ENCODE data around the gene VIPR2.

The VIPR2 gene

GRCh38 chr7:159075563-159076238, 69.0 kb downstream of the VIPR2 start:
- no peak for TF ChIP-seq CTCF (IDR thresholded peaks at IDR 0.05; ENCODE audit: low read depth, low read length)

GRCh38 chr7:159071260-159071659, 73.4 kb downstream of the VIPR2 start:
- Histone ChIP-seq H3K4me3 (ENCODE audit: low read depth, low read length) (no peak overlapping the region), H3K27ac (no peak overlapping the region), H3K27me3 (ENCODE audit: insufficient read depth, low read depth, severe bottlenecking) (no peaks in the 10 kb centered on the region), H3K36me3 (no peaks in the 10 kb centered on the region), H3K9me3 (ENCODE audit: severe bottlenecking) (no peaks in the 10 kb centered on the region)
- no peak for DNase-seq
- no peak for TF ChIP-seq CTCF (IDR thresholded peaks at IDR 0.05; ENCODE audit: low read depth, low read length)

More at GRCh38 chr7:159075563-159076238, 69.0 kb downstream of the VIPR2 start:
- no peaks in the 10 kb centered on the region for H3K27me3 ChIP-seq (ENCODE audit: insufficient read depth, low read depth, severe bottlenecking)
- no peak overlapping the region for H3K4me3 ChIP-seq (ENCODE audit: low read depth, low read length)
- no peak for DNase-seq
- H3K9me3 ChIP-seq (ENCODE audit: severe bottlenecking) = no peaks in the 10 kb centered on the region
- no peaks in the 10 kb centered on the region for H3K36me3 ChIP-seq
- no peak overlapping the region for H3K27ac ChIP-seq

GRCh38 chr7:159070431-159071148, 74.1 kb downstream of the VIPR2 start:
- H3K9me3 ChIP-seq (ENCODE audit: severe bottlenecking) = no peaks in the 10 kb centered on the region
- no peaks in the 10 kb centered on the region for H3K27me3 ChIP-seq (ENCODE audit: insufficient read depth, low read depth, severe bottlenecking)
- no peak for DNase-seq
- no peak overlapping the region for H3K4me3 ChIP-seq (ENCODE audit: low read depth, low read length)
- no peak overlapping the region for H3K27ac ChIP-seq
- no peak for TF ChIP-seq CTCF (IDR thresholded peaks at IDR 0.05; ENCODE audit: low read depth, low read length)
- H3K36me3 ChIP-seq = no peaks in the 10 kb centered on the region

DNA sequence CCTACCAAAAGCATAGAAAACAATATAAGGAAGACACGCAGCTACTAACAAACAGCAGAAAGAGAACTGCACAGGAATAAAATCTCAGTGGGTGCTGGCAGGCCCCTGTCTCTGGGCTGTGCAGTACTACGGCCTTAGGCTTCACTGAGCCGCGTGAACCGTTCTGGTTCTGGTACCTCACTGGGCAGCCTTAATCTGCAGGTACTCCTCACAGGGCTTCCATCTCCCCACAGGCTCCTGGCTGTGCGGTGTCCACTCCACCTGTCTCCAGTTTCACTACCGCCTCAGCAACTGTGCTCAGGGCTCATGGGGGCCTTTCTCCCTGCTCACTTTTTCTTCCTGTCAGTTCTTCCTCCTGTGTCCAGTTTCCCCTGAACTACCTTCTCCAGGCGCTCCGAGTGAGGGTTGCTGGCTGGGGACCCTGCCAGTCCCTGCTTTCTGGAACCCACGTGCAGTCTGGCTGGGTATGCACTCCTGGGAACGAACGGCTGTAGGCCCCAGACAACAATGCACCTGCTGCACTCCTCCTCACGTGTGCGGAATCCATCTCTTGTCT, 75.7 kb downstream of the VIPR2 start:
- no peaks in the 10 kb centered on the region for H3K27me3 ChIP-seq (ENCODE audit: insufficient read depth, low read depth, severe bottlenecking)
- H3K4me3 ChIP-seq (ENCODE audit: low read depth, low read length) = no peak overlapping the region
- no peak for TF ChIP-seq CTCF (IDR thresholded peaks at IDR 0.05; ENCODE audit: low read depth, low read length)
- no peak overlapping the region for H3K27ac ChIP-seq
- DNase-seq = no peak
- no peaks in the 10 kb centered on the region for H3K9me3 ChIP-seq (ENCODE audit: severe bottlenecking)
- no peaks in the 10 kb centered on the region for H3K36me3 ChIP-seq

DNA sequence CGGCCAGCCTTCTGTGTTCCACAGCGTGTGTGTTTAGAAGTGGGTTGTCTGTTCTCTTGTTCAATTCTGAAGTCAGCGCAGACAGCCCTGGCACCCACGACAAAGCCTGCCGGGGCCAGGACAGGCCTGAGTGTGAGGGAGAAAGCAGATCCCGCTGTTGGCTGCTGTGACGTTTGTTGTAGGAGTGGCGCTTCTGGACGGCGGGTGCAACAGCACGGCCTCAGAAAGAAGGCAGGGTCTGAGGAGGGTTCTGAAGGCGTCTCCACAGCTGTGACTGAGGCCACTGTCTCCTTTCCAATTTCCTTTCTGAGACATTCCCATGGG, 76.2 kb downstream of the VIPR2 start:
- H3K27me3 ChIP-seq (ENCODE audit: insufficient read depth, low read depth, severe bottlenecking) = no peaks in the 10 kb centered on the region
- H3K9me3 ChIP-seq (ENCODE audit: severe bottlenecking) = no peaks in the 10 kb centered on the region

More for the DNA sequence above, 76.2 kb downstream of the VIPR2 start:
- Histone ChIP-seq H3K27ac (no peak overlapping the region), H3K36me3 (no peaks in the 10 kb centered on the region), H3K4me3 (ENCODE audit: low read depth, low read length) (no peak overlapping the region)
- DNase-seq = no peak
- TF ChIP-seq CTCF (IDR thresholded peaks at IDR 0.05; ENCODE audit: low read depth, low read length) = no peak

Data from WERI-Rb-1 (cell line).